DMS114 treated with DMSO at 0.1 percent for 48 hours (cell line): Measurements from ENCODE around the gene IL37.

Source experiments
- DNase-seq: peaks from one replicate; lab custom pipeline; 2025; ENCODE audit not compliant: unreplicated experiment; lab: John Stamatoyannopoulos, UW

The IL37 gene, protein sequence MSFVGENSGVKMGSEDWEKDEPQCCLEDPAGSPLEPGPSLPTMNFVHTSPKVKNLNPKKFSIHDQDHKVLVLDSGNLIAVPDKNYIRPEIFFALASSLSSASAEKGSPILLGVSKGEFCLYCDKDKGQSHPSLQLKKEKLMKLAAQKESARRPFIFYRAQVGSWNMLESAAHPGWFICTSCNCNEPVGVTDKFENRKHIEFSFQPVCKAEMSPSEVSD

DNA sequence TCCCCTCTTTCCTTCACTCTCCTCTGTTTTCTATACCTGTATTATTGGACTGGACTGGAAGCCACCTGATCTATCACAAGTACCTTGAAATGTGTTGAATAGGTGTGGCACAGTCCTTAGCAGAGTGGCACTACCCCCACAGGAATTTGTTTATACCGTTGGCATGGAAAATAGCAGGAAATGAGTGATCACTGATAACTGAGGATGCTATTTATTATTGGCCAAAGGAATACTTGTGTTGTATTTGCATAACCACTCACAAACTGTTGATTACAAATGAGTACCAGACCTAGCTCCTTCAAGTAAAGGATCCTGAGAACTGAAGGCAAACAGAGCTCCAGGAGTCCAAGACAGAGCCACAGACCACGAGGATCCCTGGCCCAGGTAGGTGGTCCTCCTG is at the start of gene IL37:
Gene IL37, plus strand, starts transcription at position 301 of the 400 bp plus-strand sequence. CDS start 1,848 bp downstream, outside the sequence.
- no peak for DNase-seq

- no peak for DNase-seq
Observed at GRCh38 chr2:112864072-112864471, 46.9 kb upstream of the IL37 start.

DNA sequence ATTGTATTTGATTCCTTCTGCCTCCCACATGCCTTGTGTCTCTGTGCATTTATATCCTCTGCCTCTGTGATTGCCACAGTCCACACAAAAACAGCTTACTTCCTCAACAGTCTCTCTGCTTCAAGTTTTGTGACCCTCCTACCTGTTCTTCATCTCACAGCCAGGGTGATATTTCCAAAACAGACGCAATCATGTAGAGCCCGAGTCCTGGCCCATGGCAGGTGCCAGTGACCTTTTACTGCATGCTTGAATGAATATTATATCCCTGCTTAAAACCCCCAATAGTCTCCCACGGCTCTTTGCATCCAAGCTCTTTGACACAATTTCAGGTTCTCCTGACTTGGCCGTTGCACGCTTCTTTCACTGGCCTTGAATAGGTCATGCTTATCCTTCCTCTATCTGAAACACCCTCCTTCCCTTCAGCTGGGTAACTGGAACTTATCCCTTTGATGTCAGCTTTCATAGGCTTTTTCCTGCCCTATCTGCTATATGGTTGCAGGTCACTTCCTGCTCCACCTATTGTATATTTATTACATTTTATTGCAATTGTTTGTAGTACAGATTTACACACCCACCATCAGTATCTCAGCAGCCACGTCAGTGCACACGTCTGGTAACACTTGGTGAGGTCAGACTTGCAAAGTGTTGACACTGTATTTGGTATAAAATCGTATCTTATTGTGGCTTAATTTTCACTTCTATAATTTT is 44.7 kb upstream of the IL37 start:
- no peak for DNase-seq

- DNase-seq: no peak
Observed at GRCh38 chr2:112867701-112868631, 43.0 kb upstream of the IL37 start.

- DNase-seq: no peak
Observed at GRCh38 chr2:112869258-112869842, 41.6 kb upstream of the IL37 start.

DNA sequence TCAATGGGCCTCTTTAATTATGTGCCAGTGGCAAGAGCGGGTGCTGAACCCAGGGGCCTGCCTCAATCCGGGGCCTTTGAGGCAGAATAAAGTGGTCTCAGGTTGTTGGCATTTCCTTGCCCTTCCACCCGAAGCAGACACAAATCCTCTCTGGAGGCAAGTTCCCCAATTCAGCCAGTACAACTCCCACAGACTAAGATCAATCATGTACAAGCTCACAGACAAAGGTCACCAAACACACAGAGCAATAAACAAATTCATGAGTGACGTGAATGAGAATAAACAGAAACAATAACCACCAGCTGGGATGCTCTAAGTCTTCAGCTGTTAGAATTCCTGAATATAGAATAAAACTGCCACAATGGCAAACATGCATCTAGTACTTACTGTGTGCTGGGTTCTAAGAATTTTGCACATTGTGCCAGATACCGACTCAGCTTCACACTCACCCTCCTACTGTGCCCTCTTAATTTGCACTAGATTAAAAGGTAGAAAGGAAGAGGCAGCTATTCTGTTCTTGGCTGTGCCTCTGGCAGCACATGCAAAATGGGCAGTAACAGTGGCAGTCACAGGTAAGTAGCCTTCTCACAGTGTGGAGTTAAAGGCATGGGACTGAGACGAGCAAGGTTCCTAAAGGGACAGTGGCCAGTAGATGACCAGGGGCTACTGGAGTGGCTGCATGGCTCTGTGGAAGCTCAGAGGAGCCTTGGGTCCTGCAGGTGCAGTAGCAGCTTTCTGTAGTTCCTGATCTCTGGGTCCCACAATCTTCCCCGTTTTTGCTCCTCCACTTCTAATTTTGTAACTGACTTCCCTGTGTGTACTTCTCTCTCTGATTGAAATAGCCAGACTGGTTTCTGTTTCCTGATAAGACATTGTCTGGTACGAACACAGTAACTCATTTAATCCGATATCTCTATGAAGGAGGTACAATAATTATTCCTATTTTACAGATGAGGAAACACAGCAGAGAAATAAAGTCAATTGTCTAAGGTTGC is 39.8 kb upstream of the IL37 start:
- DNase-seq: no peak

DNA sequence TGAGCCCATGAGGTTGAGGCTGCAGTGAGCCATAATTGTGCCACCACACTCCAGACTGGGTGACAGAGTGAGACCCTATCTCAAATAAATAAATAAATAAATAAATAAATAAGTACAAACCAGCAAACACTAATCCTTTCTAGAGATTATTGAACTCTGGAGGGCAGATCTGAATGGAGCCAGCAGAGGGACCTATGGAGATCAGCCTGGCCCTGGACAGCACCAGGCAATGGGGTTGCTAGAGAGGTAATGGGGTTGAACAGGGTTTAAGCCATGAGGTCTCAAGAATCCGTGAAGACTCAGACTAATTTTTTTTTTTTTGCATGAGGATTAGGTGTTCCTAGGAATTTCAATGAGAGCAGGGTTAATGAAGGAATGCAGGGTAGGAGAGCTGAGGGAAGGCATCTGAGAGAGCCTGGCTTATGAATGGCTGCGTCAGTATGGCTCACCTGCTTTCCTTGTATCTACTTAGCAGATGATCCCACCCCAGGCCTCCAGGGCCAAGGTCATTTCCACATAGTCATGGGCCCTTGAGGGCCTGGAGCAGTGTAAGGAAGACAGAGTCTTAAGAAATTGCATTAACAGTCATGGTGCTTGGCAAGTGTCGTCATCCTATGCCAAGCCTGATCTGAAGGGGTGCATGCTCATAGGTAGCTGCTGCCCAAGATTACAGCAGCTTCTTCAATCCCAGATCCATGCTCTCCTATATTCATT is 34.6 kb upstream of the IL37 start:
- DNase-seq: no peak

GRCh38 chr2:112876971-112877361 is 34.0 kb upstream of the IL37 start:
- no peak for DNase-seq

GRCh38 chr2:112877423-112877822 is 33.5 kb upstream of the IL37 start:
- no peak for DNase-seq

GRCh38 chr2:112879491-112880041 is 31.4 kb upstream of the IL37 start:
- DNase-seq: no peak

DNA sequence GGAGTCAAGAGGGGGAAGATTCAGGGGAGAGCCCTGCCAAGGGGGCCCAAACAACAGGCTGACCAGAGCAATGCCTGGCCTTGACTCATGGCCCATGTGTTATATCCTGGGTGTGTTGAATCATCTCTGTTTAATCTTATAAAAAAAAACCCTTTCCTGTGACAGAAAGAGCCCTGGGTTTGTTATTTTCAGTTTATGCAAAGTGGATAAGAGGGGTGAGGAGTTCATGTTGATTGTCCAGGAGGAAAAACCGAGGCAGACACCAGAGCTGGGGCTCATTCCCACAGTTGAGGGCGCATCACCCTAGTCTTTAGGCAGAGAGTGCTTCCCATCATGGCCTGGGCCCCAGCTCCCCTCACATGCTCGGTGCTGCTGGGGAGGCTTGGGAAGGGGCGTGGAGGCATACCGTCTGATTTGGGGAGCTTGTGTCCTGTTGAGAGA is 30.9 kb upstream of the IL37 start:
- DNase-seq: no peak

DNA sequence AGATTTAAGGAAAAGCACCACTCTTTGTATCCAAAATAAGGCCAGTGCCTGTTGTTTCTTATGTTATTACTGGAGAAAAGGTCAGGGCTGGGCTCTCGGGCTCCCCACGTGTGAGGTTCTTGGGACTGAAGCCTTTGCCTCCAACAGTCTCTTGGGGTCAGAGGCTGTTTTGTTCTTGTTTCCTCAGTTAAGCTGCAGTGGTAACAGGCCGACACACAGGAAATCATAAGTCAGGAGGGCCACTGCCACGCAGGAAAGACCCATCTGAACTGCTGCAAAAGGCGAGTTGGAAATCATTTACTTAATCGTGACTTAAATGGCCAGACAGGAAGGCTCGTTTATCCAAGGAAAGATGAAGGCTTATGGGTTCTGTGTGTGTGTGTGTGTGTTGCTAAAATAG is 30.3 kb upstream of the IL37 start:
- DNase-seq: no peak

DNA sequence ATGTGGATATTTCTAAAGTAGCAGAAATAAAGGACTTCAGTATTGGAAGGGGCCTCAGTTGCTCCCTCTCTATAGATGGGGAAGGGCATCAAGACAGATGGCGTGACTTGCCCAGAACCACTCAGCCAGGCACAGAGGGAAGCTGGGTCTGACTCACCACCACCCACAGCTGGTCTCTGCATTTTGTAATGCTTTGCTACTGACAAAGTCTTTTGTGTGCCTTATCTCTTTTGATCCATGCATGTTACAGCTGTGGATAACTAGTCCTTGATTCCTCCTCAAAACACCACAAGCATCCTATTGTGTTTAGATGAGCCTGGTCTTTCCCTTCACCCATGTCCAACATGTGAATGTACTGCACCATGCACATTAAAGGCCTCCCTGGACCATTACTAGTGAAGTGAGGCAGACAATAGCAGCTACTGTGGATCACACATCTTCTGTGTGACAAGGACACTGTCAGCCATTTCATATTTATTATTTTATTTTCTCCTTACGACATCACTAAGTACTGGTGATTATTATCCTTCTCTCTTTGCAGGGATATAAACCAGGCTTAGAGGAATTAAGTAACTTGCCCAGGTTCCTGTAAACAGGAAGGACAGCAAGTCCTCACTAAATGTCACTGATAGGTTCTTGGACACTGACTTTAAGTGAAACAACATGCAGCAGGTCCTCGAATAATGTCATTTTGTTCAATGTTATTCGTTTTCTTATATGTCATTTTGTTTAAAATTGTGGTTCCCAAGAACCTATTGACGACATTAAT is 29.6 kb upstream of the IL37 start:
- no peak for DNase-seq

GRCh38 chr2:112883669-112884068 is 27.3 kb upstream of the IL37 start:
- no peak for DNase-seq

DNA sequence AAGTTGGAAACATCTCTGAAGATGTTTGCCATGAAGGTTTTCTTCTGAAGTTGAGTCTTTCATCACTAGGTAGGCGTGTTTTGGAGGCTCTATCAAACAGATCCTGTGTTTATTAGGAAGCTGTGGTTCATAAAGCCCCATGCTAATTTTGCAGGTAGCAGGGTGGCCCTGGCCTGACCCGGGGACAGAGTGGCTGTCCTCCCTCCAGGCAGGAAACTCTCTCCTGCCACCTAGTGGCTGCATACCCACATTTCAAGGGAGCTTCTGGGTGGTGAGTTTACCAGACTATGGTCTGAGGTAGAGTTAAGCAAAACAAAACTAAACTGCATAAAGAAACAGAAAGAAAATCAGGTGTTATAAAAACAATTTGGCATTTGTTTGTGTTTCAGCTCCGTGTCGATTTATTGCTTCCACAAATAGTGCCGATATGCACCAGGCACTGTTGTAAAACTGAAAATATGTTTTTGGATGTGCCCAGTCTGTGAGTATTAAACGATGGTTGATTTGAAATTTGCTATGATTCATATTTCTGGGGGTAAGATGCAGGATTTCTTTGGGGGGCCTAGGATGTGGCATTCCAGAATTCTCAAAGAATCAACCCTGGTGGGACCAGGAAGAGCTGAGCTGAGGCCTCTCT is 26.0 kb upstream of the IL37 start:
- DNase-seq: no peak

- no peak for DNase-seq
Observed at GRCh38 chr2:112885506-112885902, 25.5 kb upstream of the IL37 start.

DNA sequence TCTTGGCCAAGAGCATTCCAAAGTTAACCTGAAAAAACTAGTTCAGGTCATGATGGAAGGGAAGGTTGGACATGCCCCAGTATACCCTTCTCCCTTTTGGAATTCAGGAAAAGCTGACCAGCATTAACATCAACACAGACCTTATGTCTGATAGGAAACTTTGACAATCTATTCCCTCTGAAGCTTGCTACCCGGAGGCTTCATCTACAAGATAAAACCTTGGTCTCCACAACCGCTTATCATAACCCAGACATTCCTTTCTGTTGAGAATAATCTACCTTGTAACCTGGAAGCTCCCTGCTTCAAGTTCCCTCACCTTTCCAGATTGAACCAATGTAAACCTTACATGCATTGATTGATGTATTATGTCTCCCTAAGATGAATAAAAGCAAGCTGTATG is 24.7 kb upstream of the IL37 start:
- no peak for DNase-seq
